Activated CD8-positive, alpha-beta memory T cell treated with anti-CD3 and anti-CD28 coated beads, Interleukin-2, amount 50 U/mL, for 24 hours (primary cell): ENCODE results near the gene EHD3.

Source experiments
- DNase-seq: peaks from one replicate; pipeline ENCODE4 v3.0.0-alpha.2; 2020; ENCODE audit errors: extremely low read depth

Gene EHD3

DNA sequence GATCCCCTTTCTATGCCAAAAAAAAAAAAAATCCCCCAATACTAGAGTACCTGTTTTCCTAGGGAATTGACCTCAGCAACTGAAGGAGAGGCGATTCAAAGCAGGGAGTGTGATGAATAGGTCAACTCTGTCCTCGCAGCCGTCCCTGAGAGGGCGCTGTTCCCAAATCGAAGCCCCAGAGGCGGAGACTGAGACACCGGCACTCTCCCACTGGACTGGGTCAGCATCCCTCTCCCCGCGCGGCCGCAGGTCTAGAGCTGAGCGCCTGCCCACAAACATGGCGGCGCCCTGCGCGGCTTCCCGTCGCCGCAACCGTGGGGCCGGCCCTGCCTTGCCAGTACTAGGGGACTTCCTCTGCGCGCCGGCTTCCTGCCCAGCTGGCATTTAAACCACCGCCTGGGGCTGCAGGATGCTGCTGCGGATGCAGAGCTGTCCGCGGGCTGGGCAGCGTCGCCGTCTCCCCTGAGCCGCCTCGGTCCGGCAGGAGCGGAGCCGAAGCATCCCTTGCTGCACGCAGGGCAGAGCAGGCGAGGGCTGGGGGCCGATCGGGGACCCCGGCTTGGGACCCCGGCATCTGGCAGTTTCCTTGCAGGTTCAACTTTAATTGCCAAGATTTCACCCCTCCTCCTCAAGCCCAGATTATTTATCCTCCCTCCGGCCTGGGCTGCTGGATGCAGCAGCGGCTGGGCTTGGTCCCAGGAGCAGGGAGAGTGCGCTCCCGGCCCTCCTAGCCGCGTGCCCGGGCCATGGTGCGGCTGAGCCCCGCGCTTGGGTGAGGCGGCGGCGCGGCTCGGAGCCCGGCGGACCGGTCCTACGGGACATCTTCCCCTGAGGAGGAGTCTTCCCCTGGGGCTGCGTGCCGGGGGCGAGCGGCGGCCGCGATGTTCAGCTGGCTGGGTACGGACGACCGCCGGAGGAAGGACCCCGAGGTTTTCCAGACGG lies at the start of gene EHD3:
Gene EHD3, plus strand, starts transcription at position 412 of the 942 bp plus-strand sequence. Its CDS starts 470 bp downstream, at position 882.
- peak; percentile 41 for DNase-seq

DNA sequence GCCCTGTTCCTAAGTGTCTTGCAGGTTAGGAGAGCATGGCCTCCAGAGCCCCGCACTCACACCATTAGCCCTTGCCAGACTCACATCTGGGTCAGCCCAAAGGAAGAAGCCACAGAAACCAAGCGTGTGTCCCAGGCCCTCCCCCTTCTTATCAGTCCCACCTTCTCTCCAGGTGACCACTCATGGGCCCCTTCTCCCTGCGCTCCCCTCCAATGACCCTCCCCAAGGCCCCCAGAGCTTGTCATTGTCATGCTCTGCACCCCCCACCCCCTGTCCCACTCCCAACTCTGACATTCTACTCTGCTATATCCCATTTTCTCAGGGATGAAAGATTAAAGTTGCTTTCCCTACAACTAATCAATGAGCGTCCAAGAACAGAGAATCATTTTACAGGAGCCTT lies 46.8 kb upstream of the EHD3 start:
- no peak for DNase-seq

DNA sequence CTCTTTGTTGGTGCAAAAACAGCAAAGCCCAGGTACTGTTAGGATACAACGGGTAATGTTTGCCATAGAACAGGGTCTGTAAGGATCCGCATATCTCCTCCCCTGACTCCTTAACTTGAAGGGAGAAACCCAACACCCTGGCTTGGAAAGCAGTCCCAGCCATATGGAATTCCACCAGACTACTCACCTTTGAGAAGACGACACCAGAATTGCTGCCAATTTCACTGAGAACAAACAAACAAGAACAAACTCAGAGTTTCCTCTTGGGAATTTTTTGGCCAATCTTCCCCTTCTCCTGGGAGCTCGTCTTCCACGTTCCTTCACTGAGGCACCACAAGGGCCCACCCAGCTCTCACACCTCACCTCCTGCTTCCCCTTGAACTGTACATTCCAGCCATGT lies 45.8 kb upstream of the EHD3 start:
- no peak for DNase-seq

DNA sequence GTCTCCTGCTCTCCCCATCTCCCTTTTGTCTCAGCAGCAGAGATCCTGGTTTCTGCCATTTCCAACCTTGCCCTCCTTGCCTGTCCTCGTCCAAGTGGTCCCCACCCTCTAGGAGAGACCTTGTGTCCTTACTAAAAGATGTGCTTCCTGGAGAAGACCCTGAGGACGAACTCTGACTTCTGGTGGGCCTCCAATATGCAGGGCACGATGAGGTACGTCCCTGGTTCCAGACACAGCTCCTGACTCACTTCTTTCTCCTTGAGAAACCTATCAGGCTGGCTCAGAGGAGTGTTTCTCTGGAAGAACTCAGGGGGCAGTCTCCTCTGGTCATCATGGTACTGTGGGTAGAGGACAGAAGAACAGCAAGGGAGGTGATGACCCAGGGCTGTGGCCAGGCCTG lies 44.8 kb upstream of the EHD3 start:
- no peak for DNase-seq

DNA sequence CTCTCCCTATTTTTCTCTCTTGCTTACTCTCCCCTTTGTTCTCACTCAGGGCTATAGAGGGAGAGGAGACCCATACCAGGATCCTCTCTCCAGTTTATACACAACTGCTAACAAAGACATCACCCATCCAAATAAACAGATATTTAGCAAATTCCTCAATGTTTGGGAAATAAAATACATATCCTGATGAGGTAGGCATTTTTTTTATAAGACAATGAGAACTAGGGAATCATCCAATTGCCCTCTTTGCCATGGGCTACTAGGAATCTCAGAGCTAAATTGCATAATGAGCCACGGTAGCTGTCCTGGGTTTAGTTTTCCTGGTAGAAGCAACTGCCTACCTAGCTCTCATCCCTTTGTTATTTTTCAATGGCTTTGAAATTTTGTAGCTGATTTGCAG lies 43.8 kb upstream of the EHD3 start:
- no peak for DNase-seq

DNA sequence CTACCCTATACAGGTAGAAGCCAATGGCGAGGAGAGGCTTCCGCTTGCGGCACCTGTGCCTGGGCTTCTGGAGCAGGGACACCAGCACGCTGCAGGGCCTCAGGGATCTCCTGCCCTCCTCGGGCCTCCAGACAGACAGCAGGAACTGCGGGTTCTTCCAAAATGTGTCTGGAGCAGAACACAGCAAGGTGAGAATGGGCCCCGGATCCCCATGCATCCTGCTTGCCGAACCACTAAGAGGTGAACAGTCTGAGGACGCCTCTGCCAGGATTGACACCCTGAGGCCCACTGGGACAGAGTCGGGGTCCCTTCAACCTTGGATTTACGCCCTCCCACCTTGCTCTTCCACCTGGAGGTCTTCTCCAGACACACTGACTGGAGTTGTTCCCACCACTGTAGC lies 42.0 kb upstream of the EHD3 start:
- DNase-seq = no peak

DNA sequence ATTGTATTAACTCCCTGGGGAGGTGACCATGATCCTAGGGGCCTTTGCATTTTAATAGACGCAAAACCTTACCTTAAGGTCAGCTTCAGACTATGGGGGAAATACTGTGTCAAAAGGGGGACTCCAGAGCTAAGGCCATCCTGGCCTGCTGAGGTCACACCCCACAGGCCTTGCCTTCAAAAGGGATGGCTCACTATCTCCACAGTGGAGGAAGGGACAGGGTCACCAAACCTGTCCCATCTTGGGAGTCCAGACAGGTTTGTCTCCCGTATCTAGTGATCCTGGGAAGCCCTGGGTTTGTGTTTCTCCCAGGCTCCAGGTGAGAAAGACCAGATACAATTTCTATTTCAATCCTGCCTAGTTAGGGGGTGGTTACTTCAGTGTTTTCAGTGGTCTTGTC lies 41.6 kb upstream of the EHD3 start:
- DNase-seq = no peak

DNA sequence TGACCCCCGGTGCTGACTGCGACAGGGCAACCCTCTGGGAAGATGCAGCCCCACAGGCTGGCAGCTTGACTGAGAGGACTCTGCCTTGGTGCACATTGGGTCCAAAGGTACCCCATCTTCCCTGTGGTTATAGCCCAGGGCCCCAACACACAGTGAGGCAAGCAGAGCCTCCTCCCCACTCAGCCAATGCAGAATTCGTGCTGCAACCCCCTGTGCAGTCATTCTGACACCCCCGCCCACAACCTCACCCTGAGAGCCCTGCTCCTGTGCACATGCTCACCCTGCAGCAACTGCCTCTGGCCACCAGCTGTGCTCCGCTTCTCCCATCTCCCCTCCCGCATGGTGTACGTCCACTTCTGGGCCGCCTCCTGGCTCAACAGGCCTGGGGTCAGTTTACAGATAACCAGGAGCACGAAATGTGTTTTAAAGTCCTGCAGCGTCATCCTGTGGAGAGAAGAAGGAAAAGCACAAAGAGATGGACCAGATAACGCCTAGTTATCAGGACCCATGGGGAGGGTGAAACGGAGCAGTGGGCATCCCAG lies 41.0 kb upstream of the EHD3 start:
- DNase-seq = no peak

DNA sequence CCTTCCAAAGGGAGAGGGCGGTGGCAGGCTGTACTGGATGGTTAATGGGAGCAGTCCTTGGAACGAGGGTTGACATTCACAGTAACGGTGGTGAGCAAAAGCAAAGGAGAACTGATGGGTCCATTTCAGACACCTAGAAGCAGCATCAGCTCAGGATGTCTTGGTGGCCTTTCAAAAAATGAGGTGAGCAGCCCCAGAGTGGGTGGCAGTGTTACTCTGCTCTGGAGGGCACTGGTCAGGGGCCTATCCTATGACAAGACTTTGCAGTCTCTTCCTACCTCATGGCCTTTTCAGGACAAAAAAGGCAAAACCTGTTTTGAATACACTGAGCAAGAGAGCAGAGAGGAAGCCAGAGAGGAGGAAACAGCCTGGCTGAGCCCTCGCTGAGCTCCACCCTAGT lies 40.1 kb upstream of the EHD3 start:
- DNase-seq = no peak

DNA sequence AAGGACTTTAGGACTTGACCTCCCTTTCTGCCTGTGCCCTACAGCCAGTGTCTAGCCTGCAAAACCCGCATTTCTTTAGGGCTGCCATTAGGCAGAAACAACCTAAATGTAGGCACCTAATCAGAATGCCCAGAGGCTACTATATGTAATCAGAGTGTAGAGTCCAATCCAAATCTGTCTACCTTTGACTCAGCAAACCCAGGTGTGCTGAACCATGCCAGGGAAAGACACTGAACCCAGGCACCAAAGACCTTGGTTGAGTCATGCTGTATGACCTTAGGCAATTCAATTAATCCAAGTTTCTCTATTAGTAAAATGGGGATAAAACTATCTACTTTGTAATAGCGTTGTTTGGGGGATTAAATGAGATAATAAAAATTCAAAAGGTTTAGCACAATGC lies 37.3 kb upstream of the EHD3 start:
- no peak for DNase-seq

DNA sequence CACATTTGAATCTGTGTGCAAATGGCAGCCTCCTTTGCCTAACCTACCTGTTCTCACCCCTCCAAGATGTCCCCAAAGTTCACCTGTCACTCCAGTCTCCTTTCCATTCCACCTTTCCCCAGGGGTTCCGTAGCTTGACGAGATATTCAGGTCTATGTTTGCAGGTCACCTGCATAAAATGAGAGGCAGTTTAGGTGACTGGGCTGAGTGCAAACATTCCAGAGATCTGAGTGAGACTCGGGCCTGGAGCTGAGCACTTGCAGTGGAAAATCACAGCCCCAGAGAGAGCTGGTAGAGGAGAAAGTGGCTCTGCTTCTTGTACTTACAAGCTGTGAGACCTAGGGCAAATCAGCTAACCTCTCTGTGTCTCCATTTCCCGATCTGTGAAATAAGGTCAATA lies 36.8 kb upstream of the EHD3 start:
- no peak for DNase-seq

DNA sequence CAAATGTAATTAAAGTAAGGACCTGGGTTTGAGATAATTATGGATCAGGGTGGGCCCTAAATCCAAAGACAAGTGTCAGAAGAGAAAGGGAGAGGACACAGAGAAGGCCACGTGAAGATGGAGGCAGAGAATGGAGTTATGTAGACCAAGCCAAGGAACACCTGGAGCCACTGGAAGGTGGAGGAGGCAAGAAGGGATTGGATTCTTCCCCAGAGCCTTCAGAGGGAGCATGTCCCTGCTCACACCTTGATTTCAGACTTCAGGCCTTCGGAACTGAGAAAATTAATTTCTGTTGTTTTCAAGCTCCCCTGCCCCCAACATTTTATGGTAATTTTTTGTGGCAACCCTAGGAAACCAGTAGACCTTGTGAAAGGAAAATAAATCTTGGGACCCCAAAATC lies 36.3 kb upstream of the EHD3 start:
- DNase-seq = no peak

DNA sequence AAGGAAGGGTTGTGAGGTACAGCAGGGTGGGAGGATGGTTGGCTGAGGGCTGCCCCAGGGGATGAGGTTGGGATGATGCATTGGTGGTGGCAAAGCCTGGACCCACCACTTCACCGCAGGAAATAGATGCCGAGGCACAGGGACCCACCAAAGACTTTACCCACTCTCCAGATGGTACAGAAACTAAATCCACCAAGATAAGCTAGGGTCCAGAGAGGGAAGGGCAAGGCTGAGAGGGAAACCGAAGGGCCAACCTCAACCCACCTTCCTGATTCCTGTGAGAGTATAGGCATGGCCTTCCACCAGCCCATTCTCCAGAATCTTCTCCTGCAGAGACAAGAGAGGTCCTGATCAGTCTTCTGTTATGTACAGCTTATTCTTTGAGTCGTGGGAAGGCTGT lies 34.7 kb upstream of the EHD3 start:
- no peak for DNase-seq

DNA sequence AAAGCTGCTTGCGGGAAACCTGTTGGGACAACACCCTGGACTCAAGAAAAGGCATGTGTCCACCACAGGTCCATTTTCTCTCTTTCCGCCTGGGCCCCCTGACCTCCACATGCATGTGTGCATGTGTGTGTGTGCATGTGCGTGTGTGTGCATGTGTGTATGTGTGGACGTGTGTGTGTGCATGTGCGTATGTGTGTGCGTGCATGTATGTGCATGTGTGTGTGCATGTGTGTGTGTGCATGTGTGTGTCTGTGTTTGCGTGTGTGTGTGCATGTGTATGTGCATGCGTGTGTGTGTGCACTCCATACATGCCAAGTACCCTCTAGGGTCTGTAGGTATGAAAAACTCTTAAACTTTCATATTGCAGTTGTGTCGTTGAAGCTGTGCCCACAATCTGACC lies 33.0 kb upstream of the EHD3 start:
- DNase-seq = no peak

DNA sequence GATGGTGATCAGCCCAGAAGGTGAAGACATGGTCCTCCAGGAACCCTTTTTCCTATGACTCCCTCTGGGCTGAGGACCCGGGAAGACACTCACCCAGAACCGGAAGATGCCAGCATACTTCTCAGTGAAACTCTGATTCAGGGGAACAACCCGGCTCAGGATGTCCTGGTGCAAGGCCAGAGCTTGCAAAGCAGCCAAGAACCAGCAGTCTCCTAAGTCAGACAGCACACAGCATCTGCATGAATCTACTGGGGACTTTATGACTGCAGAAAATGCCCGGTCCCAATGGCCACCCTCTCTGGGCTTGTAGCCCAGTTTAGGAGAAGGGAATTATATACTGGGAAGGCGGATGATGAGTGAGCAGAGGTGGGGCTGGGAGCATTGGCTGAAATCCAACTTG lies 31.9 kb upstream of the EHD3 start:
- no peak for DNase-seq

DNA sequence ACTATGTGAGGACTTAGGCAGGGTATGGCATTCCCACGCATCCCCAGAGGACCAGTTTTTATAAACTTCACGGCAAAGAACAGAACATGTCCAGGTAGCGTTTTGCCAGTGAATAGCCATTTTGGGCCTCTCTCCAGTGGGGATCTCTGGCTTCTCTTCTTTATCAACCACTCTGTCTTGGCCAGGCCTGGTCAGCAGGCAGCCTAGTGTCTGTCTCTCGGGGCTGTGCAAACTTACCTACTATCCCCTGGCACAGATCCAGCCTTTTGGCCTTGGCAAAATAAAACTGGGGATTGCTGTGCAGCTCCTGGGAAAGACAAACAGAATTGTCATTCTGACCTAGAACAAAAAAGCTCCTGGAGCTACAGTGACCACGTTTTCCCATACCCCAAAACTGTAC lies 31.1 kb upstream of the EHD3 start:
- no peak for DNase-seq

DNA sequence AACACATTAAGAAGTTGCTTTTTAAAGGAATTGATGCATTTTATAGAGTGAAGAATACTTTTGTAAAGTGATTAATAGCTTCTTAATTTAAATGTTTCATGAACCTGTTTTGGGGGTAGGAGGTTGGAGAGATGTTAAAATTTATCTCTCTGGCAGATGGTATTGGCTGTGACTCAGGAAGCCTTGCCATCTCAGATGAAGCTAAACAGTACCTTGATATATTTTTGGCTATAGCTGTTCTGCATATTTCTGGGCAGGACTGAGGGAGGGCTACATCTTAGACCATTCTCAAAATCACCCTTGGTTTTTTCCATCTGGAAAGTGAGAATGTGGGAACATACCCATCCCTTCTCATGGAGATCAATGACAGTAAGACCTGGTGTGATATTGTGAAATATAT lies 30.0 kb upstream of the EHD3 start:
- no peak for DNase-seq

DNA sequence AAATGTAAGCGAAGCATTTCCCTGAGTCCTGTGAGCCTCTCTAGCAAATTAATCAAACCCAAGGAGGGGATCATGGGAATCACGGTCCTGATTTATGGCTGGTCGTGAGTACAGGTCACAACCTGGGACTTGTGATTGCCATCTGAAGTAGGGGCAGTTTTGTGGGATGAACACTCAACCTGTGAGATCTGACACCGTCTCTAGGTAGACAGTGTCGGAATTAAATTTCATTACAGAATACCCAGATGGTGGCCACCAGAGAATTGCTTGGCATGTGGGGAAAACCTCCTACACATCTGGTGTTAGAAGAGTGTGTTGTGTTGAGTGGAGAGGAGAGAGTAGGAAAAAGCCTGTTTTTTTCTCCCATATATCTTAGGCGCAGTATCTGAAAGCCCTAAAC lies 29.2 kb upstream of the EHD3 start:
- DNase-seq = no peak

DNA sequence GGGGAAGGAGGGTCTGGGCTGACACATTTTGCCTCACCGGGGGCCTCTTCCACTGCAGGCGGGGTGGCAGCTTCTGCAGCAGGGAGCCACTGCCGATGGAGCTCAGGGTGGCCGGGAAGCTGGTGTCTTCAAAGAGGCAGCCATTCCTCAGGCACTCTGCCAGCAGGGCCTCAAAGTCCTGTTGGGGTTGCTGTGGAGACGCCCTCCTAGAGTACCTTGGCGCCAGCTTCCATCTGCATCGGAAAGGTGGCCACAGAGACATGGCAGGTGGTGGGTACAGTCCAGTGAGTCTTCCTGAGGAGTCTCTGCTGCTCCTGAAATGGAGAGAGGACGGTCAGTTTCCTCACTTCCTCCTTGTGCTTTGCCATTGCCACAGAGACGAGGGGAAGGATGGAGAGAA lies 28.8 kb upstream of the EHD3 start:
- DNase-seq = no peak

DNA sequence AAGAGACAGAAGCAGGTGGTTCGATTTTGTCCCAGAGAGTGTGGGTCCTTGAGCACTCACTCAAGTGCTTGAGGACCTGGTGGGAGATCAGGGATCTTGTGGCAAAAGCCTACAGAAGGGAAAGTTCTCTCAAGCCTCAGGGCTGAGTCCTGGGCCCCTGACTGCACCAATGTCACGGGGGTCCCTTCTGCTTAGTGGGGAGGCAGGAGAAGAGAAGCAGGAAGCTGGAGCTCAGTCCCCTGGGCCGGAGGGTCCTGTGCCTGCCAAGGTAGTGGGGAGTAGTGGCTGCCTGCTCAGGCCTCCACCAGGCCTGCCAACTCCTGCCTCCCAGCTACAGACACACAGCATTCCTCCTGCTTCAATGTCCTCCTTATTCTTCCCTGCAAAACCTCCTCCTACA lies 28.3 kb upstream of the EHD3 start:
- DNase-seq = no peak

DNA sequence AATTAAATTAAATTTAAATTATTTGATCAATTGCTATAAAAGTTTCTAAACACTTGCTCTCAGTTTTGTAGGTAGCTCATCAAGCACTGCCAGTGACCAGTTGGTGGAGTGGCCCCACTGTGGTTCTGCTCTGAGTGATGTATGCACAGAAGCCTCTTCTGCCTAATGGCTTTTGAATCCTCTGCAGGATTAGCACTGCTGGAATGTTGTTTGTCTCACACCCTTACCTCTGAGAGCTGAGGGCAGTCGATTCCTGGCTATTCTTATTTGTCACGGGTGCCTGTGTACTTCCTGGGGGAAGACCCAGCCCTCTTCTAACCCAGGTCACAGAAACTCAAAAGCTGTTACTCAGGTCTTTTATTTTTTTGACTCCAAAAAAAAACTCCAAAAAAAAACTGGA lies 26.2 kb upstream of the EHD3 start:
- no peak for DNase-seq

DNA sequence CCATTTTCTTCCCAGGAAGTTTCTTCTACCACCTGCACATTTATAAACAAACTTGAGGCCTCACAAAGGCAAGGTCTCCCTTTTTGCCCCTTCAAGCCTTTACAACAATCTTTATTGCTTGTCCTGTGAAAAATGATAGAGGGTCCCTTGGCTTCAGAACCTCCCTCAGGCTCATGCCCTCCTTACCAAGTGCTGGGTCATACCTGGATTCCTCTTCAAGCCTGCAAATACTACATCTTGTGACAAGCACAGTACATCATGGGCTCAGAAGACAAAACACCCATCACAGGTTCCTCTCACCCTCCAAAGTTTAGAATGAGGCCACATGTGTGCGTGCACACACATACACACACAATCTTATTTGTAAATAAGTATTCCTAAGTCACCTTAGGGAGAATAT lies 25.7 kb upstream of the EHD3 start:
- no peak for DNase-seq
